HL-60/S4 treated with retinoic acid at 250 ng/mL for 4 days and 3 days (cell line): ENCODE measurements around the gene IFITM5.
"Not testable (repeated sequence)": the region's sequence is repeated elsewhere in the genome, so short reads cannot be mapped to it uniquely, and the experiment has no call there.

Experiments
- in situ Hi-C: fragments of 300-500 bp; cut with MboI; formaldehyde crosslinking; loops from 2 replicates; pipeline ENCODE4 v1.7.0; 2022; ENCODE audit warnings: low sequenced_read_pairs

The IFITM5 gene

GRCh38 chr11:299081-299891 is at the start of gene IFITM5:
Gene IFITM5, minus strand, starts transcription at chr11:299526. Its CDS starts 36 bp downstream, at chr11:299490.
- in situ Hi-C loops, result no loop called here

DNA sequence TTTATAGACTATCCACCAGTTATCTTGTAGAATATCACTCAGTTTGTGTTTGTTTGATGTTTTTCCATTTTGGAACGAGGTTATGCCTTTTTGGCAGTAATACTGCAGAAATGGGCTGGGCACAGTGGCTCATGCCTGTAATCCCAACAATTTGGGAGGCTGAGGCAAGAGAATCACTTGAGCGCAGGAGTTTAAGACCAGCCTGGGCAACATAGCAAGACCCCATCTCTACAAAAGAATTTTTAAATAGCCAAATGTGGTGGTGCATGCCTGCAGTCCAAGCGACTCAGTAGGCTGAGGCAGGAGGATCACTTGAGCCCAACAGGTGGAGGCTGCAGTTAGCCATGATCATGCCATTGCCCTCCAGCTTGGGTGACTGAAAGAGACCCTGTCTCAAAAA is 47.2 kb upstream of the IFITM5 start:
- in situ Hi-C loops, result no loop called here

GRCh38 chr11:344836-345578 is 45.7 kb upstream of the IFITM5 start:
- in situ Hi-C loops, result no loop called here

DNA sequence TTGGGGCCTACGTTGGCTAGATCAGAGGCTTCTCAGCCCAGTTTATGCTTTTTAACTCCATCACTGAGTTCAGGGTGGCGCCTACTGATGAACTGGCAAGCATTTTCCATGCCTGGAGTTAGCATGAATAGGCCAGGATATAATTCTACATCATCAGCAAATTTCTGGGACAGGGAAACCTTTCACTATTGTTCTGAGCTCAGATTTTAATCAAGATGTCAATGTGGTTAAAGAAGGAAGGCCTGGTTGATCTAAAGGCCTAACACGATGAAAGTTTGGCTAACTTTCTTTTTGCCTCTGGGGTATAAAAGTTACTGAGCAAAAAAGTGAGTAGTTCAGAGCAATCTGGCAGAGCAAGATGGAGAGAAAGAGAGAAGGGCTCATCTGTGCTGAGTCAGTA is 43.0 kb upstream of the IFITM5 start:
- in situ Hi-C loops, result no loop called here

DNA sequence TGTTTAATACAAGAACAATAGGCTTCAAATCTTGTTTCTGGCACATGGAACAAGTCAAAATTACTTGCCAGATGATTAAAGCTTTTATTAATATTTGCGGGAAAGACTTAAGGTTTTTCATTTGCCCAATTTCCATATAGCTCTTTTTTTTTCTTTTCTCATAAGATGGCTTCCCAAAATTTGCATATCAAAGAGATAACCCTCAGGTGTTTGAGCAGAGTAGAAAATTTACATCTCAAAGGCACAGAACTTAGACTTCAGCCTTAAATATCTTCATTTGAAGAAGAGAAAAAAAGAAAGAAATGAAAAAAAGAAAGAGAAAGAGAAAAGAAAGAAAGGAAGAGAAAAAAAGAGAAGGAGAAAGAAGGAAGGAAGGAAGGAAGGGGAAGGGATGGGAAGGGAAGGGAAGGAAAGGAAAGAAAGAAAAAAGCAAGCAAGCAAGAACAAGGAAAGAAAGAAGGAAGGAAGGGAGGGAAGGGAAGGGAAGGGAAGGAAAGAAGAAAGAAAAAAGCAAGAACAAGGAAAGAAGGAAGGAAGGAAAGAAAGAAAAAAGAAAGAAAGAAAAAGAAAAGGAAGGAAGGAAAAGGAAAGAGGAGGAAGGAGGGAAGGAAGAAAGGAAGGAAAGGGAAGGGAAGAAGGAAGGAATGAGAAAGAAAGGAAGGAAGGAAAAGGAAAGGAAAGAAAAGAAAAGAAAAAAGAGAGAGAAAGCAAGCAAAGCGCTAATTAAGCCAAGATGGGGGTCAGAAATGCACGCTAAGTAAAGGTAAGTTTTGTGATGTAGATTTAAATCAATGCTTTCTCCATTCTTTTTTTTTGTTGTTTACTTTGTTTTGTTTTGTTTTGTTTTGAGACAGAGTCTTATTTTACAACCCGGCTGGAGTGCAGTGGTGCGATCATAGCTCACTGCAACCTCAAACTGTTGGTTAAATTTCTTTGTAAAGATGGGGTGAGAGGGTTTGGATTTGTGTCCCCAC is 41.5 kb upstream of the IFITM5 start:
- in situ Hi-C loops, result no loop called here

- in situ Hi-C loops, result no loop called here
Observed at GRCh38 chr11:339963-340362, 40.6 kb upstream of the IFITM5 start.

- in situ Hi-C loops, result no loop called here
Observed at GRCh38 chr11:337711-338110, 38.4 kb upstream of the IFITM5 start.

DNA sequence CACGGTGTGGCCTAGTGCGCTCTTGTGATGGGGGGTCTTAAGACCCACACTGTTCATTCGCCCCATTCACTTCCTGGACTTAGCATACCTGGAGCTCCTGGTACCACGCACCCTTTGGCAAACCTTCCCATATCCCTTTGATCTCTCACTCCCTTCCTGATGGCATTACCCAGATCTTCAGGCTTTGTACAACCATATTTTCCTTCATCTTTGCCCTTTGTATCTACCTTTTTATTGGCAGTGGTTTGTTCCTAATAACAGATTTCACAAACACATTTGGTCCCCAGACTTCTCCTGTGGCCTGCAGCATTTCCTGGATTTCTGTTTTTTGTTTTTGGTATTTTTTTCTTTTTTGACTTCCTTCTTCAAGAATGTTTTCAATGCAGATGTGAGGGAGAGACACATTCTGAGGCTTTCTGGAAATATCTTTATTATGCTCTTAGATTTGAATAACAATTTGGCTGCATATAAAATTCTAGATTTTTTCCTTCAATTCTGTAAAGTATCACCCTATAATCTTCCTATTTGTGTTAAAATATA is 37.4 kb upstream of the IFITM5 start:
- in situ Hi-C loops, result no loop called here

GRCh38 chr11:335779-336658 is 36.7 kb upstream of the IFITM5 start:
- in situ Hi-C loops, result no loop called here

DNA sequence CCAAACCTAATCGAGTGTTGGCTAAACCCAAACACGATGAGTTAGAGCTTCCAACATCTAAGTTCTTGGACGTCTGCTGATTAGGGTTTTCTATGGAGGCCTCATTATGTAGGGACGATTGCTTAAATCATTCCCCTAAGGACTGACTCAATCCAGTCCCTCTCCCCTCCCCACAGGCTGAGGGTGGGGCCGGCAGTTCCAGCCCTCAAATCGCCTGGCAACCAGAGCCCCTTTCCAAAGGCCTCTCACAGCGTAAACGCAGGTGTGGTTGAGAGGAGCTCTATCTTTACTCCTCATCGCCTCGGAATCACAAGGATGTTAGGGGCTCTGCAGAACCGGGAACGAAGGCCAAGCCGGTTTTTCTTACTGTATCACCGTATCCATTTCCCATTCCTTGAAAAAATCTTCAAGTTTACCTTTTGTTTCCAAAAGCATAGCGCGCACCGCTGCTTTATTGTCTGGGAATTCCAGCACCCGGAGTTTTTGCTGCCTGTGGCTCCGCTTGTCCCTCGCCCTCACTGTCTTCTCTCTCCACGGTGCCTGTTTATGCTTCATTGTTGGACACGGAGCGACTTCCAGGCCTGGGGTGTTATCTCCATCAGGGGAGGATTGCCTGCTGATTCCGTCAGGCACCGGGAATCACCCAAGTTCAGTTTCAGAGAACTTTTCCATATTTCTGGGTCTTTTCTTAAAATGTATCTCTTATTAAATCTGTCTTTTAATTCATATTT is 35.1 kb upstream of the IFITM5 start:
- in situ Hi-C loops, result no loop called here

GRCh38 chr11:333616-334263 is 34.4 kb upstream of the IFITM5 start:
- in situ Hi-C loops, result not testable (repeated sequence)

DNA sequence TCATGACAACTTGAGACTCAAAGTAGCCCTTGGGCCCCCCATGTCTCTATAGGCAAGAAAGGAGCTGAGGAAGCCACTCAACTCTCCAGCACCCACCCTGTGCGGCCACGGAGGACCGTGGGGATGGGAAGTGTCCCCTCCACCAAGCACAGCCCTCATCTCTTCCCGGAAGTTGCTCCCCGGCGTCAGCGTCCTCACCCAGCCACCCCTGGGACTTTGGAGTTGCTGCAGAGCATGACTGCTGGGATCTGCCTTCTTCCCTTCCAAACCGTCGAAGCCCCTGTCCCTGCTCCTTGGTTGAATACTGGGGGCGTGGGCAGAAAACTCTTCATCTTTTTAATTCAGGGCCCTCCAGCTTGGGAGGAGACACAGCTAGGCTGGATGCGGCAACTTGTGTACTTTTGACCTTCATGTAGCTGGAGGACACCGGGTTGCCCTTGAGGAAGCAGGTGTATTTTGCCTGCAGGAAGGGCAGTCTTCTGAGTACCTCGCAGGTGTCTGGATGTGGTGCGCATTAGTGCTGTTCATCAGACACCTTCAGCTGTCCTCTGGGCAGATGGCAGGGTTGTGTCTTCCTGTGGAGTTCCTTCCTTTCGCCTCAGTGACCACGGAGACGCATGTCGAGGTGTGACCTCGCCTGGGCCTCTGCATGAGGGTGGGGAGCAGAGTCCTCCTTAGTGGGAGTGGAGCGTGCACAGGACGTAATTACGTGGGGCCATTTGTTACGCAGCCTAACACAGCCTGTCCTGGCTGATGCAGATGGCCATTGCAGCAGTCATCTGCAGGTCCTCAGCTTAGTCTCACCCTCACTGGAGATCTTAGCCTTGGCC is 33.5 kb upstream of the IFITM5 start:
- in situ Hi-C loops, result no loop called here

- in situ Hi-C loops, result no loop called here
Observed at GRCh38 chr11:331358-332060, 32.2 kb upstream of the IFITM5 start.

- in situ Hi-C loops, result no loop called here
Observed at GRCh38 chr11:330694-331357, 31.5 kb upstream of the IFITM5 start.

DNA sequence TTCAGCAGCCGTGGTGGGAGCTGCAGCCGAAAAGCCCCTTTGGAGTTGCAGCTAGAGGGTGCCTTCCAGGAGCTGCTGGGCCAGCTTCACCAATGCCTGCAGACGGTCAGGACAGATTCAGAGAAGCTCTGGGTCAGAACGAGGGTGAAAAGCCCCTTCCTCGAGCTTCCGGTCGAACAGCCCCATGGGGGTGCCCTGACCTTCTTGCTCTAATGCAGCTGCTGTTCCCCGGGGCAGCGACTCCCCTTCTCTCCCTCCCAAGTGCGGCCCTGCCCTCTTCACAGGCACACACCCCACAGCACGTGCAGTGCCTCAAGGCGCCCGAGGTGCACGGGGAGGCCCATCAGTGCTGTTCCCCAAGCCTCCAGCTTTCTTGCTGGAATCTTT is 31.0 kb upstream of the IFITM5 start:
- in situ Hi-C loops, result no loop called here

DNA sequence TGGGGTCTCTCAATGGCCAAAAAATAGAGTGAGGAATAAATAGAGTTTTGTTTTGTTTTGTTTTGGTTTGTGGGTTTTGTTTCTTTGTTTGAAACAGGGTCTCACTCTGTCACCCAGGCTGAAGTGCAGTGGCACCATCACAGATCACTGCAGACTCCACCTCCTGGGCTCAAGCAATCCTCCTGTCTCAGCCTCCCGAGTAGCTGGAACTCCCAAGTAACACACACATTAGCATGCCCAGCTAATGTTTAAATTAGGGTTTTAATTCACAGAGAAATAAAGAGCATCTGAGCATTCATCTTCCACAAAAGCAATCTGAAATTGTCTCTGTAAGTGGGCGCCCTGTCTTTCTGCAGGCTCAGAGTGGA is 30.5 kb upstream of the IFITM5 start:
- in situ Hi-C loops, result no loop called here
